Mucosa of rectum (tissue), 2 donors: ENCODE measurements around the gene PHF5A.

ENCODE experiments used
- H3K27ac ChIP-seq, 2 donors: one replicate each; pipeline ENCODE4 v1.7.0; 2013; ENCODE audit warnings: inconsistent platforms in 2 of 2, low read depth in 2 of 2, low read length in 2 of 2
- H3K27me3 ChIP-seq, 2 donors: one replicate each; pipeline ENCODE4 v1.7.0; 2013; ENCODE audit warnings: low read length in 2 of 2; ENCODE audit not compliant: control insufficient read depth in 2 of 2, insufficient read depth in 2 of 2
- H3K36me3 ChIP-seq, 2 donors: one replicate each; pipeline ENCODE4 v1.7.0; 2013; ENCODE audit warnings: low read length in 2 of 2; ENCODE audit not compliant: control insufficient read depth in 2 of 2, insufficient read depth in 2 of 2
- H3K4me1 ChIP-seq, 2 donors: one replicate each; pipeline ENCODE4 v1.7.0; 2013; ENCODE audit warnings: low read length in 2 of 2, mild to moderate bottlenecking in 1 of 2; ENCODE audit not compliant: control insufficient read depth in 2 of 2, insufficient read depth in 2 of 2
- H3K4me3 ChIP-seq, 2 donors: one replicate each; pipeline ENCODE4 v1.7.0; 2013; ENCODE audit warnings: low read length in 2 of 2
- H3K9ac ChIP-seq, 2 donors: one replicate each; pipeline ENCODE4 v1.7.0; 2013; ENCODE audit warnings: low read length in 2 of 2, low read depth in 1 of 2, mild to moderate bottlenecking in 1 of 2
- H3K9me3 ChIP-seq, 2 donors: one replicate each; pipeline ENCODE4 v1.7.0; 2013; ENCODE audit warnings: low read length in 2 of 2; ENCODE audit not compliant: control insufficient read depth in 2 of 2
- donor health status: healthy.
- donor health status: Normal muscosa, but diverticular disease.

Gene PHF5A

GRCh38 chr22:41417622-41418390, 50.7 kb downstream of the PHF5A start:
- Histone ChIP-seq H3K9ac (peak overlapping the region in 1 of 2 donors; percentile 9), H3K4me3 (no peak overlapping the region)

GRCh38 chr22:41415554-41415953, 52.9 kb downstream of the PHF5A start:
- peak overlapping the region in 1 of 2 donors; percentile 37 for H3K4me3 ChIP-seq
- H3K9ac ChIP-seq: peak overlapping the region in 1 of 2 donors; percentile 98
- H3K27ac ChIP-seq: peak overlapping the region; percentile 96 to 99
- H3K27me3 ChIP-seq: no peaks in the 10 kb centered on the region
- no peaks in the 10 kb centered on the region for H3K9me3 ChIP-seq
- no peaks in the 10 kb centered on the region for H3K36me3 ChIP-seq
- H3K4me1 ChIP-seq: peaks cover 29 to 41% of the 10 kb centered on the region in 2 donors

More at GRCh38 chr22:41417622-41418390, 50.7 kb downstream of the PHF5A start:
- Histone ChIP-seq H3K36me3 (no peaks in the 10 kb centered on the region), H3K27me3 (no peaks in the 10 kb centered on the region), H3K9me3 (no peaks in the 10 kb centered on the region), H3K4me1 (peaks cover 23 to 32% of the 10 kb centered on the region in 2 donors), H3K27ac (peak overlapping the region; percentile 52 to 67)

GRCh38 chr22:41411021-41411851, 57.3 kb downstream of the PHF5A start:
- H3K36me3 ChIP-seq: no peaks in the 10 kb centered on the region
- no peaks in the 10 kb centered on the region for H3K27me3 ChIP-seq
- H3K9me3 ChIP-seq: no peaks in the 10 kb centered on the region
- peaks cover 24 to 28% of the 10 kb centered on the region in 2 donors for H3K4me1 ChIP-seq
- H3K4me3 ChIP-seq: no peak overlapping the region
- peak overlapping the region in 1 of 2 donors; percentile 17 for H3K9ac ChIP-seq
- peak overlapping the region; percentile 63 to 65 for H3K27ac ChIP-seq

GRCh38 chr22:41410311-41410751, 58.2 kb downstream of the PHF5A start:
- no peaks in the 10 kb centered on the region for H3K9me3 ChIP-seq
- peaks cover 20 to 24% of the 10 kb centered on the region in 2 donors for H3K4me1 ChIP-seq
- H3K36me3 ChIP-seq: no peaks in the 10 kb centered on the region
- no peak overlapping the region for H3K4me3 ChIP-seq
- H3K9ac ChIP-seq: no peak overlapping the region
- H3K27me3 ChIP-seq: no peaks in the 10 kb centered on the region
- H3K27ac ChIP-seq: peak overlapping the region in 1 of 2 donors; percentile 16
